GM18520 (cell line): ENCODE measurements around the gene MTFR1L.
A peak's percentile ranks its signal among the peaks of the same experiment; 100 is the strongest.

Experiments
- ATAC-seq: cut with Tn5 transposase; IDR thresholded peaks from one replicate; pipeline ENCODE4 v1.9.1; 2021; ENCODE audit not compliant: unreplicated experiment

MTFR1L gene

DNA sequence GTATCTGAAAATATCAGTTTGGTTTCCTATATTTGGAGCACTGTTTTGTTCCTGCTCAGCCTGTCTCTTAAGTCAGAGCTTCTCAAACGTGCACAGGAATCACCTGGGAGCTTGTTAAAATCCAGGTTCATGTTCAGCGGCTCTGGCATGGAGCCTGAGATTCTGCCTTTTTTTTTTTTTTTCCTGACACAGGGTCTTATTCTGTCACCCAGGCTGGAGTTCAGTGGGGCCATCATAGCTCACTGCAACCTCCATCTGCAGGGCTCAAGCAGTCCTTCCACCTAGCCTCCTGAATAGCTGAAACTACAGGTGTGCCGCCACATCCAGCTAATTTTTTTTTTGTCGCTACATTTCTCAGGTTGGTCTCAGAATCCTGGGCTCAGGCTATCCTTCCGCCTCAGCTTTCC lies 32.0 kb upstream of the MTFR1L start:
- no peak for ATAC-seq

DNA sequence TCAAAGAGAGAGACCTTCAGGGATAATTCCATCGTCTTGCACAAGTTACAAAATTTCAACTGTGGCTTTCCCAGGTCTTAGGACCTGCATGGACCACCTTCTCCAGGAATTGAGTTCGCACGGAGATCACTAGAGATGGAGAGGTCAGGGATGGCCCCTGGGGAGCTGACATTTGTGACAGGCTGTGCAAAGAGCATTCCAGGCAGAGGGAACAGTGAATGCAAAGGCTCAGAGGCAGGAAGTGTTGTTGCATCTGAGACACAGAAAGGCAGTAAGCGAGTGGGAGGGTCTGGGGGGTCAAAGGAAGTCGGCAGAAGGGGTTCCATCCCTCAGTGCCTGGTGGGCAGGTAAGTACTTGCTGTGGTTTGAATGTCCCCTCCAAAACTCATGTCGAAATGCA lies 29.3 kb upstream of the MTFR1L start:
- no peak for ATAC-seq

DNA sequence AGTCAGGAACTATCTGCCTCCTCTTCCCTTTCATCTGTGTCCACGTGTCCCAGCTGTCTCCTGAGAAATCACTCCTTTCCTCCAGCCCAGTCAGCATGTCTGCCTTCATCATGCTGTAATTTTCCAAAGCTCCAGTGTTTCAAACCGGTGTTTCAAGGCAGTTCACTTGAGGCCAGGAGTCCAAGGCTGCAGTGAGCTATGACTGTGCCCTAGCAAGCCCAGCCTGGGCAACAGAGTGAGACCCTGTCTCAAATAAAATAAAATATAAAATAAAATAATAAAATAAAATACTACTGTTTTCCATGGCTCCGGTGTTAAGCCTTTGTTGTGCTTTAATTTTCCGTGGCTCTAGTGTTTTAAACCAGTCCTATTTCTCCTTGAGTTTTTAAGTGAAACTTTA lies 27.6 kb upstream of the MTFR1L start:
- ATAC-seq = no peak

- ATAC-seq = no peak
Measured at GRCh38 chr1:25793585-25794170, 26.1 kb upstream of the MTFR1L start.

- ATAC-seq = no peak
Measured at GRCh38 chr1:25794325-25794724, 25.4 kb upstream of the MTFR1L start.

- no peak for ATAC-seq
Measured at GRCh38 chr1:25795211-25795610, 24.5 kb upstream of the MTFR1L start.

DNA sequence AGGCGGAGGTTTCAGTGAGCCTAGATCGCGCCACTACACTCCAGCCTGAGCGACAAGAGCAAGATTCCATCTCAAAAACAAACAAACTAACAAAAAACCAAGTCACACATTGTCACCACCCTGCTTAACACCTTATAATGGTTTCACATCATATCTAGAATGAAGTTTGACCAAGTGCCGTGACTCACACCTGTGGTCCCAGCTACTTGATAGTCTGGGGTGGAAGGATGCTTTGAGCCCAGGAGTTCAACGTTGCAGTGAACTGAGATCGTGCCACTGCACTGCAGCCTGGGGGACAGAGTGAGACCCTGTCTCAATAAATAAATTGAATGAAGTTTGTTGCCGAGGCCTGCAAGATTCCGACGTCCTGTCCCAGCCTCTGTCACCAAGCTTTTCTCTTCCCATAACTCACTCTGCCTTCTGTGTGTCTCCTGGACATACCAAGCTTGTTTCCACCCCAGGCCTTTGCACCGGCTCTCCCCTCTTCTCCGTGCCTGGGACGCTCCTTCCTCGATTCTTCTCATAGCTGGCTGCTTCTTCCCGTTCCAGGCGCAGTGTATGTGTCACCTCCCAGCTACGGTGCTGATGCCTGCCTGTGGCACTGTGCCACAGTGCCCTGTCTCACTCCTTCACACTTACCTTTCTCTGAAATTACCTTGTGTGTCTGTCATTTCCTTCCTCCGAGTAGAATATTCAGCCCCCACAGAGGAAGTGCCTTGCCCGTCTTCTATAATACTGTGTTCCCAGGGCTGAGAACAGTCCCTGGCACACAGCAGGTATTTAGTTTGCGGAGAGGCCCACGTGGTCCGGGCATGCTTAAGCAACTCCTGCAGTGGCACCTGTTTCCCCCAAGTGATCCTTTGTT lies 23.6 kb upstream of the MTFR1L start:
- no peak for ATAC-seq

- ATAC-seq = no peak
Measured at GRCh38 chr1:25796811-25797458, 22.8 kb upstream of the MTFR1L start.

GRCh38 chr1:25797939-25798338 lies 21.8 kb upstream of the MTFR1L start:
- no peak for ATAC-seq

- ATAC-seq = no peak
Measured at GRCh38 chr1:25798666-25799351, 20.9 kb upstream of the MTFR1L start.

DNA sequence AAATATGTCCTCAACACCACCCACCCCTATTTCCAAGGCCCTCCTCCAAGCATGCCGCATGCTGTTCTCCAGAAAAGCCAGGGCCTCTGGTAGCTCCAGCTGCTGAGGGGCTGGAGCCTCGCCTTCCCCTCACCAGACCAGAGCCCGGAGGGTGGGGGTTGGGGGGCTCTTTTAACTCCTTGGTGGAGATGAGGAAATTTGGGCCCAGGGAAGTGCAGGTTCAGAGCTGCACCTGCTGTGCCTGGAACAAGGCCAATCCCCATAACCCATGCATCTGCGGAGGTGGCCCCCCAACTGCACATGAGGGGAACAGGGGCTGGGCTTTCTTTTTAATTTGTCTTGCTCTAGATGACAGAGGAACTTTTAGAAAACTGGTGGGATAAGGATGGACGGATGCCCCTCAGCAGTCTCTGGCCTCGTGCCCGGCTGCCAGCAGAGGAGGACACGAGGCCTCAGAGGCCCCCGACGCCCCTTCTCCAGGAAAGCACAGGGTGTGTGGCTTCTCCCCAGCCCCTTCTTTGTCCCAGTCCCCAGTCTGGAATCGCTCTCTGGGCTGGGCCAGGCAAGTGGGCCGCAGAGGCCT lies 20.3 kb upstream of the MTFR1L start:
- no peak for ATAC-seq

DNA sequence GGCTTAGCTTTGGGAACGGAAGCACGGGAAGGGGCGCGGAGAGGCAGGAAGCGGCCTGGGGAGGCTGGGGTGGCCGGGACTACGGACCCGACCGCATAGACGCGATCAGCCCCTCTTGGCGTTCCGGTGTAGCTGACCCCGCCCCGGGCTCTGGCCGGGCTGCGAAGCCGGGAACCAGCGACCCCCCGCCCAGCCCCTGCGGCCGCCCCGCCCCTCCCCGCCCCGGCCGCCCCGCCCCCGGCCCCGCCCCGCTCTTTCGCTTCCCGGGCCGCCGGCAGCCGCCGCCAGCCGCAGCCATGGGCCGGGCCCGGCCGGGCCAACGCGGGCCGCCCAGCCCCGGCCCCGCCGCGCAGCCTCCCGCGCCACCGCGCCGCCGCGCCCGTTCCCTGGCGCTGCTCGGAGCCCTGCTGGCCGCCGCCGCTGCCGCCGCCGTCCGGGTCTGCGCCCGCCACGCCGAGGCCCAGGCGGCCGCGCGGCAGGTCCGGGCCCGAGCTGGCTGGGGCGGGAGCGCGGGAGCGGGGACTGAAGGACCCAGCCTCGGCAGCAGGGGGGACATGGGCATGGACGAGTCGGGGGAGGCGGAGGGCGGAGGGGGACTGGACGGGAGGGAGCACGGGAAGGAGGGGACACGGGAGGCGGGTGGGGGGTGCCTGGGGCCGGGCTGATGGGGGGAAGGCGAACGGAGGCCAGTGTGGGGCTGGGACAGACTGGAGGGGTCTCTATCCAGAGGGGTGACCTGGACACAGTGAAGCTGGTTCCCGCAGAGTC lies 19.6 kb upstream of the MTFR1L start, which contains the start of gene SELENON:
TSS of gene SELENON (plus strand) at position 259 of the 768 bp plus-strand sequence. CDS start at position 297, 38 bp downstream.
- ATAC-seq = no peak

GRCh38 chr1:25800703-25801377 lies 18.9 kb upstream of the MTFR1L start:
- ATAC-seq = no peak

DNA sequence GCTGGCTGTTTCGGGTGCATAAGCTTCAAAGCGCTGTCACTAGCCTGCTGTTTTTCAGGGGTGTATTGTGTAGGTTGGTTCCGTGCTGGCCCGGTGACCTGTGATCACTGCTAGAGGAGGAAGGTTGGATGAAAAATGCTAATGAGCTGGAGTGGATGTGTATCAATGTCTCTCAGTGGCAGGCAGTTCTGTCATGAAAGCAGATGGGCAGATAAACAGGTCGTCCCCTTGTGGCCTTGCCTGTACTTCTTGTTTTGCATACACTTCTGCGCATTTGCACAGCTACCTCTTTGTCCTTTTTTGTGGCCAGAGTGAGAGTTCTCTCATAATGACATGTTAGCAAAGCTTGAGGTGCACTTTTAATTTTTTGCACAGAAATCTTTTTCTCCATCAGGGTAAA lies 16.8 kb upstream of the MTFR1L start:
- ATAC-seq = peak; percentile 48

DNA sequence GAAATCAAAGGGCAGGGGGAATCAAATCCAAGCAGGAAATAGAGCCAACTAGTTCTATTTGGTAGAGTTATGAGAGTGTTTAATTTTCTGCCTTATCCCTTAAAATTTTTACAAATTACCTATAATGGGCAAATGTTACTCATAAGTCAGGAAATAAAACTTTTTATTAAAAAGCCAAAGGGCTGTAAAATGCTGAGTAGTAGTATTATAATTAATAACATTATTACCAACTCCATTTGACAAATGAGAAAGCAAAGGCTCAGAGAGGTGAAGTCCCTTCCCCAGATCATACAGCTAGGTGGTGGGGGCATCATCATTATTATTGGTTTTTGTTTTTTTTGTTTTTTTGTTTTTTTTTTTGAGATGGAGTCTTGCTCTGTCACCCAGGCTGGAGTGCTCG lies 16.4 kb upstream of the MTFR1L start:
- ATAC-seq = no peak

- no peak for ATAC-seq
Measured at GRCh38 chr1:25804244-25804963, 15.3 kb upstream of the MTFR1L start.

GRCh38 chr1:25804964-25805862 lies 14.5 kb upstream of the MTFR1L start:
- no peak for ATAC-seq

DNA sequence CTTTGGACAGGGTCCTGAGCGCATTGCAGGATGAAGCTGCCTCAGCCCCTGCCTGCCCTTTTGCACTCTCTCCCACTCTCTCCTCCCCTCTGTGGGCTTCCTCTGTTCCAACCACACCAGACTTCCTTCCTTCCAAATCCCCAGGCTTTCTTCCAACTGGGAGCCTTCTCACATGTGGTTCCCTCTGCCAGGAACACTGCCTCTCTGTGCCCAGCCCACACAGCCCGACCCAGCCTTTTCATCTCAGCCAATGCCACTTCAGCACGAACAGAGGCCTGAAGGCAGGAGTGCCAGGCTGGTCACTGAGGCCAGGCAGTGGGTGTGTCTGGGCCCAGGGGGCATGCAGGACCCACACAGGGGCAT lies 13.9 kb upstream of the MTFR1L start:
- no peak for ATAC-seq
